HG02884 (cell line): ENCODE data around the gene TMEM192.
"Not testable (repeated sequence)": the region's sequence is repeated elsewhere in the genome, so short reads cannot be mapped to it uniquely, and the experiment has no call there.

Source experiments
- ATAC-seq: cut with Tn5 transposase; IDR thresholded peaks from one replicate; pipeline ENCODE4 v1.9.1; 2021; ENCODE audit warnings: mild to moderate bottlenecking, moderate library complexity; ENCODE audit not compliant: unreplicated experiment

The TMEM192 gene

GRCh38 chr4:165112368-165113121, at the start of gene TMEM192:
TMEM192 (minus strand) TSS chr4:165112860; CDS start chr4:165112773, 87 bp downstream.
- peak; percentile 92 for ATAC-seq

GRCh38 chr4:165158762-165159161, 46.1 kb upstream of the TMEM192 start:
- no peak for ATAC-seq

- no peak for ATAC-seq
Measured at GRCh38 chr4:165156906-165157305, 44.2 kb upstream of the TMEM192 start.

GRCh38 chr4:165154482-165154881, 41.8 kb upstream of the TMEM192 start:
- ATAC-seq, result no peak

GRCh38 chr4:165152527-165152926, 39.9 kb upstream of the TMEM192 start:
- no peak for ATAC-seq

- no peak for ATAC-seq
Measured at GRCh38 chr4:165151734-165152133, 39.1 kb upstream of the TMEM192 start.

GRCh38 chr4:165150545-165150944, 37.9 kb upstream of the TMEM192 start:
- no peak for ATAC-seq

- ATAC-seq, result no peak
Measured at GRCh38 chr4:165138843-165139242, 26.2 kb upstream of the TMEM192 start.

- ATAC-seq, result no peak
Measured at GRCh38 chr4:165137205-165137604, 24.5 kb upstream of the TMEM192 start.

- ATAC-seq, result no peak
Measured at GRCh38 chr4:165136529-165136928, 23.9 kb upstream of the TMEM192 start.

- ATAC-seq, result no peak
Measured at GRCh38 chr4:165133150-165133549, 20.5 kb upstream of the TMEM192 start.

- ATAC-seq, result peak; percentile 78
Measured at GRCh38 chr4:165131247-165131832, 18.7 kb upstream of the TMEM192 start.

GRCh38 chr4:165129924-165130323, 17.3 kb upstream of the TMEM192 start:
- ATAC-seq, result no peak

- not testable (repeated sequence) for ATAC-seq
Measured at GRCh38 chr4:165125869-165126499, 13.3 kb upstream of the TMEM192 start.

GRCh38 chr4:165124488-165124887, 11.8 kb upstream of the TMEM192 start:
- ATAC-seq, result no peak

GRCh38 chr4:165118256-165118909, 5.7 kb upstream of the TMEM192 start:
- ATAC-seq, result peak; percentile 88

- no peak for ATAC-seq
Measured at GRCh38 chr4:165115301-165115700, 2.6 kb upstream of the TMEM192 start.

GRCh38 chr4:165111906-165112367, 723 bp downstream of the TMEM192 start:
- no peak for ATAC-seq

GRCh38 chr4:165106518-165106917, 6.1 kb downstream of the TMEM192 start:
- no peak for ATAC-seq

- ATAC-seq, result no peak
Measured at GRCh38 chr4:165101641-165102040, 11.0 kb downstream of the TMEM192 start.

GRCh38 chr4:165096776-165097175, 15.9 kb downstream of the TMEM192 start:
- ATAC-seq, result no peak
